ENCODE measurements around the gene GALNT14. TPM values are rescaled to one million over a fixed set of nuclear protein-coding genes. Genes with fewer than 3 reads are reported as not detected.

GALNT14 gene
- total and polyA plus RNA-seq, 8 donors = 1.9 to 9.1 (median 2.8) TPM

- Histone ChIP-seq H3K27ac (no peak overlapping the region), H3K36me3 (no peaks in the 10 kb centered on the region), H3K4me3 (no peak overlapping the region), H3K4me1 (no peaks in the 10 kb centered on the region), H3K27me3 (no peaks in the 10 kb centered on the region), H3K9me3 (no peaks in the 10 kb centered on the region)
- 29 to 57% methylated on average over 1 of the region's 1 CpG for WGBS, 2 donors
- TF ChIP-seq CTCF (IDR thresholded peaks at IDR 0.05) = no peak
- FAIRE-seq (no peak), ATAC-seq (no peak), DNase-seq (no peak)
- intact Hi-C loops (cut with DNase I) = no loop called here
Measured at GRCh38 chr2:30948130-30948529, 190.1 kb downstream of the GALNT14 start.

GRCh38 chr2:30947686-30948085 is 190.6 kb downstream of the GALNT14 start:
- no peak for DNase-seq
- H3K36me3 ChIP-seq = no peaks in the 10 kb centered on the region
- TF ChIP-seq CTCF (IDR thresholded peaks at IDR 0.05) = no peak
- intact Hi-C loops (cut with DNase I) = no loop called here
- no peak for FAIRE-seq
- H3K9me3 ChIP-seq = no peaks in the 10 kb centered on the region
- no peaks in the 10 kb centered on the region for H3K4me1 ChIP-seq
- no peak for ATAC-seq
- H3K4me3 ChIP-seq = no peak overlapping the region
- H3K27me3 ChIP-seq = no peaks in the 10 kb centered on the region
- no peak overlapping the region for H3K27ac ChIP-seq

- TF ChIP-seq CTCF (IDR thresholded peaks at IDR 0.05) = no peak
- Histone ChIP-seq H3K4me3 (no peak overlapping the region), H3K4me1 (no peaks in the 10 kb centered on the region), H3K27ac (no peak overlapping the region), H3K9me3 (no peaks in the 10 kb centered on the region), H3K27me3 (no peaks in the 10 kb centered on the region), H3K36me3 (no peaks in the 10 kb centered on the region)
- intact Hi-C loops (cut with DNase I) = no loop called here
- ATAC-seq (no peak), DNase-seq (no peak), FAIRE-seq (no peak)
- 37 to 45% methylated on average over 5 of the region's 5 CpGs for WGBS, 2 donors
Measured at GRCh38 chr2:30942419-30942818, 195.8 kb downstream of the GALNT14 start.

GRCh38 chr2:30940839-30941238 is 197.4 kb downstream of the GALNT14 start:
- no peaks in the 10 kb centered on the region for H3K9me3 ChIP-seq
- ATAC-seq (no peak), FAIRE-seq (no peak), DNase-seq (no peak)
- no peak overlapping the region for H3K27ac ChIP-seq
- no peaks in the 10 kb centered on the region for H3K36me3 ChIP-seq
- H3K4me1 ChIP-seq = no peaks in the 10 kb centered on the region
- intact Hi-C loops (cut with DNase I) = no loop called here
- WGBS, 2 donors = 67 to 69% methylated on average over 2 of the region's 2 CpGs
- no peaks in the 10 kb centered on the region for H3K27me3 ChIP-seq
- no peak overlapping the region for H3K4me3 ChIP-seq
- no peak for TF ChIP-seq CTCF (IDR thresholded peaks at IDR 0.05)

GRCh38 chr2:30939364-30939763 is 198.9 kb downstream of the GALNT14 start:
- DNase-seq (no peak), ATAC-seq (no peak), FAIRE-seq (no peak)
- intact Hi-C loops (cut with DNase I) = no loop called here
- no peak overlapping the region for H3K27ac ChIP-seq
- H3K9me3 ChIP-seq = no peaks in the 10 kb centered on the region
- no peak overlapping the region for H3K4me3 ChIP-seq
- no peaks in the 10 kb centered on the region for H3K4me1 ChIP-seq
- H3K27me3 ChIP-seq = no peaks in the 10 kb centered on the region
- H3K36me3 ChIP-seq = no peaks in the 10 kb centered on the region
- WGBS, 2 donors = 74 to 81% methylated on average over 4 of the region's 4 CpGs
- no peak for TF ChIP-seq CTCF (IDR thresholded peaks at IDR 0.05)
